Activated naive CD4-positive, alpha-beta T cell treated with Interleukin-2 at 50 U/mL for 16 hours (primary cell): Measurements from ENCODE around the gene MUCL1.
A peak's percentile ranks its signal among the peaks of the same experiment; 100 is the strongest.
"Not testable (repeated sequence)": the region's sequence is repeated elsewhere in the genome, so short reads cannot be mapped to it uniquely, and the experiment has no call there.

Experiments
- DNase-seq: peaks from one replicate; pipeline ENCODE4 v3.0.0-alpha.2; 2020

MUCL1 gene, protein sequence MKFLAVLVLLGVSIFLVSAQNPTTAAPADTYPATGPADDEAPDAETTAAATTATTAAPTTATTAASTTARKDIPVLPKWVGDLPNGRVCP

DNA sequence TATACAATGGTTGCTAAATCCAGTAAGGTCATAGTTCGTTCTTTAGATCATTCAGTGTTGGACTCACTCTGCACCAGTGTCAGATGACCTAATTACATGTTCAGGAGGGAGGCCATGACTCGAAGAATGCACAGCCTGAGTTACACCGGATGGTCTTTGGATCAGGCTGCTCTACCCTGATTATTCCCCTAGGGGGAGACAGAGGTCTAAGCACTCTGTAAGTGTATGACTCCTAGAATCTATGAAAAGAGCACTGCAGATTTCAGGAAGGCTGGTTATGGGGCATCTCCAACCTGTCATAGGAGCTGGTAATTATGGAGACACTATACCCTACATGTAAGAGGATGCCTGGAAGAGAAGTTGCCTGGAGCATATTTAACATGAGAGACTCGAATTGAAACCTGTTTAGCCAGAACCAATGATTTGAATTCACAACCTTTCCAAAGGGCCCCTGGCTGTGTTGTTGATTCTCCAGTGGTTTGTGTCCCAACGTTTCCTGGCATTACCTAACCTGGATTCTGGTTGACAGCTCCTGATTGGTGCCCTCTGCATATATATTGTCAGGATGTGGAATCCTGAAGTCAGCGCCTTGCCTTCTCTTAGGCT, at the start of gene MUCL1:
MUCL1 (plus strand) TSS at position 584 of the 606 bp plus-strand sequence. CDS start 67 bp downstream, outside the sequence.
- peak; percentile 70 for DNase-seq

DNA sequence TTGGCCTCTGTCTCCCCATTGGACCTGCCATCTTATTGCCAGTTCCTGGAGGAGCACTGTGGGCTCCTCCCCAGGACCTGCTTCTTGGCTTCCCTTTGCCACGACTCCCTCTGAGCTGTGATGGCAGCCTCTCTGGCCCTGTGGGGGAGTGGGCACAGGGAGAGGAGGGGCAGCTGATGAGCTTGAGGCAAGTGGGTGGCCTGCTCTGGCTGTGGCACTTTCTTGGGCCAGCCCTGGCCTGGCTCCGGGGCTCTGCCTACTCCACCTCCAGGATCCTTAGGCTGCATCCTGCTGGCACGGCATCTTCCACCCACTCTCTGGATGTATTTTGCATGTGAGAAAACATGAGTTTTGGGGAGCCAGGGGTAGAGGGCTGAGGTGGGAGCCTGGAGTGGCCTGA, 32.6 kb upstream of the MUCL1 start:
- no peak for DNase-seq

DNA sequence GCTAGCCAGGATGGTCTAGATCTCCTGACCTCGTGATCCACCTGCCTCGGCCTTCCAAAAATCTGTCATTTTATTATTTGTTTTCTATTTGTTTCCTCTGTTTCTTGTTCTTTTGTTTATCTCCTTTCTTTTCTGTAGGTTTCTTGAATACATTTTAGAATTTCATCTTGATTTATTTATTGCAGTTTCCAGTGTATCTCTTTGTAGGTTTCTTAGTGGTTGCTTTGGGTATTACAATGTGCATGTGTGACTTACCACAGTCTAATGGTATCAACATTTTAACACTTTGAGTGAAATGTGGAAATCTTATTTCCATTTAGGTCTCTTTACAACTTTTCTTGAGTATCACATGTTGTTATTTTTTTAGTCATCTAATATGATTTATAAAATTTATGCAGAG, 29.9 kb upstream of the MUCL1 start:
- DNase-seq: no peak

DNA sequence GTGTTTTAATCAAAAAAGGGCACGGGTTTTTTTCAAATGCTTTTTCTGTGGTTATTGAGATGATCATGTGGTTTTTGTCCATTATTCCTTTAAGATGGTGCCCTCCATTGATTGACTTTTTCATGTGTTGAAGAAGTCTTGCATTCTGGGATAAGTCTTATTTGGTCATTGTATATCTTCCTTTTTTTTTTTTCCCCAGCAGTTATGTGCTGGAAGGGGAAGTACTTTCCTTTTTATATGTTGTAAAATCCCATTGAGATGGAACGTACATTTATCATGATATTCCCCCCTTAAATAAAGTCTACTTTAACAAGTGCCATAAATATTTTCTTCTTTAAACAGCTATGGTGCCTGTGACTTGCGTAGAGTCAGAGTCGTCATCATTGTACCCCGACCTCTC, 24.8 kb upstream of the MUCL1 start:
- DNase-seq: no peak

DNA sequence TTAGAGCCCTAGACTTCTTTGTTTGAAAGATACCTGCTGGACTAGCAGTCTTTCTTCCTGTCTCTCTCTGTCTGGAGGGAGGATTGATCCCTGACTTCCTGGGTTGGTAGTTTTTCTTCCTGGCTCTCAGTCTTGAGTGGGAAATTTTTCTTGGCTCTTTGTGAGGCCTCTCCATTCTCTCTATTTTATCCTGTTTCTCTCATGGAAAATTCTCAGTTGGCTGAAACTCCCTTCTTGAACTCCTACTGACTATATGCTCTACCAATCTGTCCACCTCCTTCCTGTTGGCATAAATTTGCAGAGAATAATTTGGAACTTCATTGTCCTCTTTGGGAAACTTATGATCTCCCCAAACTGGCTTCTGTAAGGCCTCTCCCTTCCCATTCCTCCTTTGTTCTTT, 24.1 kb upstream of the MUCL1 start:
- no peak for DNase-seq

DNA sequence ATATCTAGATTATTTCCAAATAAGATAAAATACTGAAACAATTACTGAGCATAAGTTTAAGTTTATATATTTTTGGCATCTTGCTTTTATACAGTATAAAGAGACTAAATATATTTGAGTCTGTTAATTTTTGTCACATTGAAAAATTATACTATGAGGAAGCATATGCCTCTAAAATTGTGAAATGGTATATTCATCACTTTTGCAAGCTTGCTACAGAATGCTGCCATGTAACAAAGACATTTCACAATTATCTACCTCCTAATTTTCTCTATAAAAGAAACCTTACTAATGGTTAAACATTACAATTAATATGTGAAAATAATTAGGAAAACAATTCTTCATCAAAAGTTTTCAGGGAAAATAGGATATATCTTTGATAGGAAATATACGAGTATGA, 22.7 kb upstream of the MUCL1 start:
- DNase-seq: no peak

DNA sequence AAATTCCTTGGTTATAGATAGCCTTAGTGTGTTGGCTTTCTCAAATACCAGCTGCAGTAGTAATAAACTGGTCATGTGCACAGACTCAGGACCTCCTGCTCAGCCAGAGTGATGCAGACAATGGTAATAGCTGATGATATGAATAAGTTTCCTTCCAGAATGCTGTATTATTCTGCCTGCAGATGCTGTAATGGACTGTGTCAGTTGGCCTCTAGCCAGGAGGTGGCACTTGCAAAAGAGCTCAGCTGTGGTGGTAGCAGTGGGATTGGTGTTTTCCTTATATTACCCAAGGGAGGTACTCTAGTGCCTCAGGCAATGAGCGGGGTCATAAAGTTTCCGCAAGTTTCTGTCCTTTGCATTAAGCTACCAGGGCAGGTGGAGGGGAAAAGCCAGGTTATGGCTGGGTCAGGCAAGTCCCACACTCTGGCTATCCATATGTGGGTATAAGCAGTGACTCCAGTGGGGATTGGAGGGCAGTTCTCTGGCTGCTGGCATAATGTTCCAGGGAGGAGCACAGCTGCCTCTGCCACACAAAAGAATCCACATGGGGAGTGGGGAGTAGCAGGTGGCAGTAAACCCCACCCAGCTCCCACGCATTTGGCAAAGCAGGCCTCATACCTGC, 14.0 kb upstream of the MUCL1 start:
- DNase-seq: no peak

DNA sequence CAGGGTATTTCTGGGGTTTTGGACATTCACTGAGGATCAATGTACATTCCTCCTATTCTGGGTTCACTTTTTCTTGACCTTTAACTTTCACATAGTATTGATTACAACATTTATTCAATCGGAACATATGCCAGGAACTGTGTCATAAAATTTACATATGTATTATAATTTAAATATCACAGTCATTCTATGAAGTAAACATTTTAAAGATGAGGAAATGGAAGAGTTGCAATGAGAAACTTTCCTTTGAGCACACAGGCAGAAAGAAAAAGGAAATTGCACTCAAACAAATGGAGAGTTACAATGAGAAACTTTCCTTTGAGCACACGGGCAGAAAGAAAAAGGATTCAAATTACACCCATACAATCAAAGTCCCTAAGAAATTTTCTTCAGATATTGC, 3.1 kb downstream of the MUCL1 start:
- DNase-seq: no peak

DNA sequence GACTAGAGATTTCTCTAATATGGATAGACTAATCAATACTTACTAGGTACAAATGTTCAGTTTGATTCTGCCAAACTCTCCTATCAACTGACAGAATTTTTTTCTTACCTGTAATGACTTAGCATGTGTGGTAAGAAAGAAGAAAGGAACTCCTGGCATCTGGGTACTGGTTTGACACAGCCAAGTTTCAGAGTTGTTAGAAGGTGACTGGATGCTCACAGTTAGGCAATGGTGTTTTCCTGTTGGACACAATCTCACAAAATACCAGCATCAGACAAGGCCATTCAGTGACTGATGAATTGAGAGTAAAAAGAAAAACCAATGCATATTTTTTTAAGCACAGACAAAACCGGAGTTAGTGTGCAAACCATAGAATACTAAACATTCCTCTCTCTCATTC, 4.2 kb downstream of the MUCL1 start:
- DNase-seq: no peak

DNA sequence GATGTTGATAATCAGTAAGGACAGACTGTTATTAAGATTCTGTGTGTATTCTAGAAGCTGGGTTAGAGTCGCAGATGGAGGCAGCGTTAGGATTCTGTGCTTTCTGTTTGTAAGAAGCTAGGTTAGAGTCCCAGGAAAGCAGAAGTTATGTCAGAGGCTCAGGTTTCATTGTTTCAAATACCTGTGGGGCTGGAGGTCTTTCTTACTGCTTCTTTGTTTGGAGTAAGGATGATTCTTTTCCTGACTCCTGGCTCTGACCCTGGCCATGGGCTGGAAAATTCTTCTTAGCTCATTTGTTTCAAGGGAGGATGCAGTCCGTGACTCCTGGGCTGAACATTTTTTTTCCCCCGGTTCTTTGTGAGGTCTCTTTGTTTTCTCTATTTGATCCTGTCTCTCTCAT, 5.2 kb downstream of the MUCL1 start:
- DNase-seq: no peak

DNA sequence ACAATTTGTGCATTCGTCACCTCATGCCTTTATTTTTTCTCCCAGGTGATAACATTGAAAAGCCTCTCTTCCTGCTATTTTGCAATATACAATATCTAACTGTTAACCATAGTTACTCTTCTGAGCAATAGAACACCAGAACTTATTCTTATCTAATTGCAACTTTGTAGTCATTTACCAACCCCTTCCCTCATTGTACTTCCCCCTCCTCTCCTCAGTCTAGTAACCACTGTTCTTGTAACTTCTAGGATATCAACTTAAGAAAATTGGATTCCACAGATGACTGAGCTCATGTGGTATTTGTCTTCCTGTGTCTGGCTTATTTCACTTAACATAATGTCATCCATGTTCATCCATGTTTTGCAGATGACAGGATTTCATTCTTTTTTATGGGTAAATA, 7.6 kb downstream of the MUCL1 start:
- DNase-seq: no peak

DNA sequence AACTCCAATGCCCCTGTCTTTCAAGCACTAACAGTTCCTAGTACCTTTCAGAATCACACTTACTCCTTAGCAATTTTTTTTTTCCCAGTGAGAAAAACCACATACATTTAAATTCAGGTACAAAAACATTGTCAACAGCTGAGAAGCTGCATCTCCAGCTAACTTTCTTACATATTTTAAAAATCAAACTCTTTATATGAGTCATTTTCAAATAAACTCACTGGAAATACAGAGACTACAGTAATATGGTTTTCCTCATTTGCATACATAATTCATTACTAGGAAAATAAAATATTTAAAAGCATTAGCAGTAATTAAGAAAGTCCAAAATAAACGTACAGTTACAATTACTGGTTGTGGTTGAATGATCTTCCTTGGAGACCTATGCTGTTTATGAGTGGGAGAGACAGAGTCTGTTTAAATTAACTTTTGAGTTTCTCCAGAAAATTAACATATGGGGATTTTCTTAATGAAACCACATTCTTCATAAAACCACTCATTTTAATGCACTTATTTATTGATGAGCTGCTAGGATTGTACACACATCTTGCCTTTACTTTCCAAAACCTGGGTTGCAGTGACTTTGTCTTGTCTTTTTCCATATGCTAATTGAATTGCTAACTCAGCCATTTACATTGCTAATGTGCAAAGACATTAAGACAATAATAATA, 9.8 kb downstream of the MUCL1 start:
- no peak for DNase-seq

DNA sequence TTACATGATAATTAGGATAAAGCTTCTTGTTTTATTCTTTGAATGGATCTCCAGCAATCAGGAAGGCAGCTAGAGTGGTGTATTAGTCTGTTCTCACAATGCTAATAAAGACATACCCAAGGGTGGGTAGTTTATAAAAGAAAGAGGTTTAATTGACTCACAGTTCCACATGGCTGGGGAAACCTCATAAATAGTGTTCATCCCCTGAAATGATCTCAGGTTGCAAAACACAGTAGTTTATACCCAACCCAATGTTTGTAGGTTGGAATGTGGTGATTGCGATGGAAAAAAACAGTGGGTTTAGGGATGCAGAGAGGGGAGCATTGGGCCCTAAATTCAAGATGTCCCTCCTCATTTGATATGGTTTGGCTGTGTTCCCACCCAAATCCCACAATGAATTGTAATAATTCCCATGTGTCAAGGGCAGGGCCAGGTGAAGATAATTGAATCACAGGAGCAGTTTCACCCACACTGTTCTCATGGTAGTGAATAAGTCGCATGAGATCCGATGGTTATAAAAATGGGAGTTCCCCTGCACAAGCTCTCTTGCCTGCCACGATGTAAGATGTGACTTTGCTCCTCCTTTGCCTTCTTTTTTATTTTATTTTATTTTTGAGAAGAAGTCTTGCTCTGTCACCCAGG, 11.5 kb downstream of the MUCL1 start:
- DNase-seq: peak; percentile 7

DNA sequence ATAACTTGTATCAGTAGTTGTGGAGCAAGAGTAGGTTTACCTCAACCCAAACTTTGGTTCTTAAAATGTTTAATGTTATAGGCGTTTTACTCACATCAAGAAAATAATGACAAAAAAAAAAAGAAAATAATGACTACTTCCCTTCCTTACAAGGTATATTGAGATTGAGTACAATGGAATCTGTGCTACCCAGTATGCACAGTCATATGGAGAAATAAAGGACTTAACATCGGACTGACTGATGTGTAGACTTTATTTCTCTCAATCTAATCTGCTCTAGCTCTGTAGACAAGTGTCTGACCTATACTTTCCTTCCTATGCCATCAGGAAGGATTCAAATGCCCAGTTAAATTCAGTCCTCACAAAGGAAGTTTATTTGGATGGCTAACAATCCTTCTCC, 14.4 kb downstream of the MUCL1 start:
- DNase-seq: no peak

DNA sequence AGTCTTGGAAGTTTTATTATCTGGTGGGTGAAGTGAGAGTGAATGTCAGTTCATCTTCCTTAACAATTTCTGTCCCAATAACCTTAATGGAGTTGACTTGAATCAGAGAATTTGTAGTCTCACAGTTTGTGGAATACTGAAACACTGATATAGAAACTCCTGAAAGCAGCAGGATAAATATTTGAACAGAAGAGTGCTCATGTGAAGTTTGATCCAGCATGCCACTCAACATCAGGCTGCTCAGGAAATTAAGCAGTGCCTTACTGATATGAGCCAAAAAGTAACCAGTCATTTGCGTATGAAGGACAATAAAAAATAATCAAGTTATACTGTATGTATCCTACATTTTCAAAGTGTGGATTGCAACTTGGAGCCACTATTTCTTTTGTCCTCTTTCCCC, 15.7 kb downstream of the MUCL1 start:
- no peak for DNase-seq

DNA sequence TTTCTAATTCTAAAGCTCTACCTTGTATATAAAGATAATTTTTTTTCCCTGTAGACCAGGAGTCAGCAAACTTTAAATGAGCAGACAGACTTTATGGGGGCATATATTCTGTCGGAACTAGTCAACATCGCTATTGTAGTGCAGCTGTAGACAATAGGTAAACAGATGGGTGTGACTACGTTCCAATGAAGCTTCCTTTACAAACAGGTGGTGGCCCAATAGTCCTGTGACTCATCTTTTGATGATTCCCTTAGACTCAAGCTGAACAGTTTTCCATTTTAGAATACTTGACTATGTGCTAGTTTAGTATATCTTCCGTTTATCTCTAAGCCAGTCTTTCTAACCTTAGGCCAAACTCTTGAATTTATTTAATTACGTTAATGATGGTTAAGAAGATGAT, 16.3 kb downstream of the MUCL1 start:
- DNase-seq: no peak

DNA sequence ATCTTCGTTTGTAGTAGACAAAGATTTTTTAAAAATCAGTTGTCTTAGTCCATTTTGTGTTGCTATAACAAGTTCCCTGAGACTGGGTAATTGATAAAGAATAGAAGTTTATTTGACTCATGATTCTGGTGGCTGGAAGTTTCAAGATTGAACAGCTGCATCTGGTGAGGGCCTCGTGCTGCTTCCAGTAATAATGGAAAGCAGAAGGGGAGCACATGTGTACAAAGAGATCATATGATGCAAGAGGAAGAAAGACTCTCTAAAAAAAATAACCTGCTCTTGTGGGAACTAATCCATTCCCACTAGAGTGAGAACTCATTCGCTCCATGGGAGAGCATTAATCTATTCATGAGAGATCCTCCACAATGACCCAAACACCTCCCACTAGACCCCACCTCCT, 24.8 kb downstream of the MUCL1 start:
- DNase-seq: no peak

DNA sequence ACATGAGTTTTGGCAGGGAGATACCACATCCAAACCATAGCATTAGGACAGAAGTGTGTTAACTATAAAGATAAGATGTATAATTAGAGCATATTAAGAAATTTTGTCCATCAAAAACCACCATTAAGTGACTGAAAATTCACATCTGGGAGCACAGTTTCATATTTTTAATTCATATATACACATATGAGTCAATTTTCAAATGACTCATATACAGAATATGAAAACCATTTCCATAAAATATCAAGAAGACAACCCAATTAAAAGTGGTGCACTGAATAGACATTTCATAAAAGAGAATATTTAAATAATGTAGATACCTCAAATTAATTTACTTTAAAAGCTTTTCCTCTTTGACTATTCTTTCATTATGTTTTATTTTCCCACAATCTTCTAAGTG, 25.3 kb downstream of the MUCL1 start:
- no peak for DNase-seq

DNA sequence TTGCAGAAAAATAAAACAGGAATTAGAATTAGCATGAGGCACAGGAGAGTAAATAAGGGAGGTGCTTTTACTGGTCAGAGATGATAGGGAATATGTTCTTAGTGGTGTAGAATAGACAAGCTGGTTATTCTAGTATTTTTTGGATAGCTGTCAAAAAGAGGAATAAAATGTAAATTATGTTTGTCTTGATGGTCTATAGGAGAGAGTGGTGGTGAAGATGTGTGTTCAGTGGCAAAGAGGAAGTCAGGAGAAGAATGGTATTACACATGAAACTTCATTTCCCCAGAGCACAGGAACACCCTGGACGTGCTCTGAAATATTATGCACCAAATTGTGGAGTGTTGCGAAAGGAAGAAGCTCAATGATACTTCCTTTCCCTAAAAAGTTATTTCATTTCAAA, 27.8 kb downstream of the MUCL1 start:
- no peak for DNase-seq

DNA sequence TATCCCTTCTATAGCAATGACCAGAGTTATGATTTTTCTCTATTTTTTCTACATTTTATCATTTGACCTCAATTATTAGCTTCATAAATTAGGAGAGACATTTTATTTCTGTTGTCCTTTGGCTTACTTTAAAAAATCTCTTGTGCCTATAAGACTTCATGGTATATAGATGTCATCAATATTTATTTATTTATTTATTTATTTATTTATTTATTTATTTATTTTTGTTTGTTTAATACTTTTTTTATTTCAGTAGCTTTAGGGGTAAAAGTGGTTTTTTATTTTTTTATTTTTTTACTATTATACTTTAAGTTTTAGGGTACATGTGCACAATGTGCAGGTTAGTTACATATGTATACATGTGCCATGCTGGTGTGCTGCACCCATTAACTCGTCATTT, 28.3 kb downstream of the MUCL1 start:
- not testable (repeated sequence) for DNase-seq

DNA sequence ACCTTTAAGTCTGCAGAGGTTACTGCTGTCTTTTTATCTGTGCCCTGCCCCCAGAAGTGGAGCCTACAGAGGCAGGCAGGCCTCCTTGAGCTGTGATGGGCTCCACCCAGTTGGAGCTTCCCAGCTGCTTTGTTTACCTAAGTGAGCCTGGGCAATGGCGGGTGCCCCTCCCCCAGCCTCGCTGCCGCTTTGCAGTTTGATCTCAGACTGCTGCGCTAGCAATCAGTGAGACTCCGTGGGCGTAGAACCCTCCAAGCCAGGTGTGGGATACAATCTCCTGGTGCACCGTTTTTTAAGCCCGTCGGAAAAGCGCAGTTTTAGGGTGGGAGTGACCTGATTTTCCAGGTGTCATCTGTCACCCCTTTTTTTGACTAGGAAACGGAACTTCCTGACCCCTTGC, 34.1 kb downstream of the MUCL1 start:
- DNase-seq: not testable (repeated sequence)

DNA sequence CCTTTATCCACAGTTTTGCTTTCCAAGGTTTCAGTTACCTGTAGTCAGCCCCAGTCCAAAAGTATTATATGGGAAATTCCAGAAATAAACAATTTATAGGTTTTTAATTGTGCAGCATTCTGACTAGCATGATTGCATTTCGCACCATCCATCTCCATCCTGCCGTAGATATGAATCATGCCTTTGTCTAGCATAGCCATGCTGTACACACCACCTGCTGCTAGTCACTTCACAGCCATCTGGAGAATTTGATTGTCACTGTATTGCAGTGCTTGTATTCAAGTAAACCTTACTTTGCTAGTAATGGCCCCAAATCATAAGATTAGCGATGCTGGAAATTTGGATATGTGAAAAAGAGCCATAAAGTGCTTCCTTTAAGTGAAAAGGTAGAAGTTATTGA, 36.0 kb downstream of the MUCL1 start:
- no peak for DNase-seq

DNA sequence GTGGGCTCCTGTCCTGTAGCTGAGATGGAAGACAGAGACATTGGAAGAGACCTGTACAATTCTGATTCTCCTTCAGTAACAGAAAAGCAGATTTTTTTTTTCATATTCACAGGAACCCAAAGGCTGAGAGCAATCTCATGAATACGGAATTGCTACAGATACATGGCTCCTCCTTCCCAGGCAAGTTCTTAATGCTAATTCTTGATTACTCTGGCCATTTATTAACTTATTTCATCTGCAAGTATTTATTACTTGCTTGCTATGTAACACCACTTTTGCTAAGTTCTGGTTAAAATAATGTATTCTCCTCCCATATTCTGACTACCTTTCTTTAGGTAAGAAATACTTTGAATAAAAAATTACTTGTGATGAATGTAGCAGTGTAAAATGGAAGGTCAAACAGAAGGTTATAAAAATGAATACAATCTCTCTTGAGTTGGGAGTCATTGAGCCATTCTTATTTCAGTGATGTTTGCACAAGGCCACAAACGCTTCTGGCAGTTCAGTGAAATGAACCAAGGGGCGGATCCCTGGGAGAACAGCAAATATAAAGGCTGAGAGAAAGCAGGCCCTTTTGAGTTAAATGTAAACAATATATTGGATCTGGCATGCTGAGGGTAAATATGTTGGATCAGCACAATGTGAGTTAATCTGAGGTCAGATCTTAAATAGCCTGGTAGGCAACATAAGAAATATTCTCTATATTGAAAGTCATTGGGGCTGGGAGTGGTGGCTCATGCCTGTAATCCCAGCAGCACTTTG, 37.6 kb downstream of the MUCL1 start:
- no peak for DNase-seq
